ENCODE measurements around the gene CARD16. TPM values are rescaled to one million over a fixed set of nuclear protein-coding genes. Genes with fewer than 3 reads are reported as not detected.
A peak's percentile ranks its signal among the peaks of the same experiment; 100 is the strongest.
"Not testable (repeated sequence)": the region's sequence is repeated elsewhere in the genome, so short reads cannot be mapped to it uniquely, and the experiment has no call there.

Gene CARD16
- polyA plus RNA-seq, 4 donors = 21.9 to 145 (median 70.5) TPM

GRCh38 chr11:105074166-105074530, 29.0 kb upstream of the CARD16 start:
- DNase-seq (no peak), FAIRE-seq (no peak)
- H3K27me3 ChIP-seq (ENCODE audit: control insufficient read depth in 3 of 3, insufficient read depth in 3 of 3, low read length in 3 of 3) = no peaks in the 10 kb centered on the region
- H3K9me3 ChIP-seq (ENCODE audit: control insufficient read depth in 2 of 2, insufficient read depth in 1 of 2, low read depth in 1 of 2, low read length in 1 of 2) = no peaks in the 10 kb centered on the region
- H3K4me3 ChIP-seq (ENCODE audit: low read depth in 1 of 3, low read length in 3 of 3) = no peak overlapping the region
- H3K27ac ChIP-seq (ENCODE audit: low read depth in 1 of 3, low read length in 2 of 3) = no peak overlapping the region
- H3K36me3 ChIP-seq (ENCODE audit: control insufficient read depth in 3 of 3, insufficient read depth in 2 of 3, low read depth in 1 of 3, low read length in 3 of 3) = no peaks in the 10 kb centered on the region
- WGBS, 3 donors = 93 to 98% (median 94%) methylated on average over 2 of the region's 2 CpGs
- H3K4me1 ChIP-seq (ENCODE audit: control insufficient read depth in 3 of 3, insufficient read depth in 2 of 3, low read depth in 1 of 3, low read length in 2 of 3) = no peaks in the 10 kb centered on the region

- no peaks in the 10 kb centered on the region for H3K27me3 ChIP-seq (ENCODE audit: control insufficient read depth in 3 of 3, insufficient read depth in 3 of 3, low read length in 3 of 3)
- no peak overlapping the region for H3K27ac ChIP-seq (ENCODE audit: low read depth in 1 of 3, low read length in 2 of 3)
- H3K36me3 ChIP-seq (ENCODE audit: control insufficient read depth in 3 of 3, insufficient read depth in 2 of 3, low read depth in 1 of 3, low read length in 3 of 3) = no peaks in the 10 kb centered on the region
- FAIRE-seq (no peak), DNase-seq (no peak)
- H3K9me3 ChIP-seq (ENCODE audit: control insufficient read depth in 2 of 2, insufficient read depth in 1 of 2, low read depth in 1 of 2, low read length in 1 of 2) = no peaks in the 10 kb centered on the region
- WGBS, 3 donors = 67 to 96% (median 84%) methylated on average over 1 of the region's 1 CpG
- no peak overlapping the region for H3K4me3 ChIP-seq (ENCODE audit: low read depth in 1 of 3, low read length in 3 of 3)
- no peaks in the 10 kb centered on the region for H3K4me1 ChIP-seq (ENCODE audit: control insufficient read depth in 3 of 3, insufficient read depth in 2 of 3, low read depth in 1 of 3, low read length in 2 of 3)
Observed at GRCh38 chr11:105073456-105074165, 28.5 kb upstream of the CARD16 start.

GRCh38 chr11:105072080-105072479, 26.9 kb upstream of the CARD16 start:
- not testable (repeated sequence) for H3K9me3 ChIP-seq (ENCODE audit: control insufficient read depth in 2 of 2, insufficient read depth in 1 of 2, low read depth in 1 of 2, low read length in 1 of 2); FAIRE-seq; H3K4me3 ChIP-seq (ENCODE audit: low read depth in 1 of 3, low read length in 3 of 3); H3K27ac ChIP-seq (ENCODE audit: low read depth in 1 of 3, low read length in 2 of 3); H3K27me3 ChIP-seq (ENCODE audit: control insufficient read depth in 3 of 3, insufficient read depth in 3 of 3, low read length in 3 of 3); DNase-seq; H3K4me1 ChIP-seq (ENCODE audit: control insufficient read depth in 3 of 3, insufficient read depth in 2 of 3, low read depth in 1 of 3, low read length in 2 of 3); H3K36me3 ChIP-seq (ENCODE audit: control insufficient read depth in 3 of 3, insufficient read depth in 2 of 3, low read depth in 1 of 3, low read length in 3 of 3)
- 63 to 70% (median 68%) methylated on average over 1 to 2 of the region's 2 CpGs for WGBS, 3 donors

GRCh38 chr11:105071089-105071732, 26.1 kb upstream of the CARD16 start:
- Histone ChIP-seq H3K9me3 (ENCODE audit: control insufficient read depth in 2 of 2, insufficient read depth in 1 of 2, low read depth in 1 of 2, low read length in 1 of 2) (no peaks in the 10 kb centered on the region), H3K36me3 (ENCODE audit: control insufficient read depth in 3 of 3, insufficient read depth in 2 of 3, low read depth in 1 of 3, low read length in 3 of 3) (no peaks in the 10 kb centered on the region), H3K4me3 (ENCODE audit: low read depth in 1 of 3, low read length in 3 of 3) (no peak overlapping the region), H3K27me3 (ENCODE audit: control insufficient read depth in 3 of 3, insufficient read depth in 3 of 3, low read length in 3 of 3) (no peaks in the 10 kb centered on the region), H3K27ac (ENCODE audit: low read depth in 1 of 3, low read length in 2 of 3) (peak overlapping the region in 1 of 3 donors; percentile 37), H3K4me1 (ENCODE audit: control insufficient read depth in 3 of 3, insufficient read depth in 2 of 3, low read depth in 1 of 3, low read length in 2 of 3) (no peaks in the 10 kb centered on the region)
- no peak for FAIRE-seq
- peak; percentile 3 to 52 for DNase-seq
- 47 to 66% (median 51%) methylated on average over 4 of the region's 4 CpGs for WGBS, 3 donors

GRCh38 chr11:105070306-105070705, 25.2 kb upstream of the CARD16 start:
- 84 to 91% (median 88%) methylated on average over 4 of the region's 4 CpGs for WGBS, 3 donors
- no peaks in the 10 kb centered on the region for H3K36me3 ChIP-seq (ENCODE audit: control insufficient read depth in 3 of 3, insufficient read depth in 2 of 3, low read depth in 1 of 3, low read length in 3 of 3)
- DNase-seq (no peak), FAIRE-seq (no peak)
- no peak overlapping the region for H3K4me3 ChIP-seq (ENCODE audit: low read depth in 1 of 3, low read length in 3 of 3)
- H3K27ac ChIP-seq (ENCODE audit: low read depth in 1 of 3, low read length in 2 of 3) = peak overlapping the region in 1 of 3 donors; percentile 37
- no peaks in the 10 kb centered on the region for H3K4me1 ChIP-seq (ENCODE audit: control insufficient read depth in 3 of 3, insufficient read depth in 2 of 3, low read depth in 1 of 3, low read length in 2 of 3)
- no peaks in the 10 kb centered on the region for H3K27me3 ChIP-seq (ENCODE audit: control insufficient read depth in 3 of 3, insufficient read depth in 3 of 3, low read length in 3 of 3)
- no peaks in the 10 kb centered on the region for H3K9me3 ChIP-seq (ENCODE audit: control insufficient read depth in 2 of 2, insufficient read depth in 1 of 2, low read depth in 1 of 2, low read length in 1 of 2)

GRCh38 chr11:105069749-105070148, 24.6 kb upstream of the CARD16 start:
- not testable (repeated sequence) for H3K4me3 ChIP-seq (ENCODE audit: low read depth in 1 of 3, low read length in 3 of 3); H3K4me1 ChIP-seq (ENCODE audit: control insufficient read depth in 3 of 3, insufficient read depth in 2 of 3, low read depth in 1 of 3, low read length in 2 of 3); FAIRE-seq; H3K9me3 ChIP-seq (ENCODE audit: control insufficient read depth in 2 of 2, insufficient read depth in 1 of 2, low read depth in 1 of 2, low read length in 1 of 2); H3K27ac ChIP-seq (ENCODE audit: low read depth in 1 of 3, low read length in 2 of 3); H3K27me3 ChIP-seq (ENCODE audit: control insufficient read depth in 3 of 3, insufficient read depth in 3 of 3, low read length in 3 of 3); H3K36me3 ChIP-seq (ENCODE audit: control insufficient read depth in 3 of 3, insufficient read depth in 2 of 3, low read depth in 1 of 3, low read length in 3 of 3); DNase-seq
- WGBS, 3 donors = 0 to 93% (median 82%) methylated on average over 1 to 2 of the region's 2 CpGs

GRCh38 chr11:105063245-105063941, 18.3 kb upstream of the CARD16 start:
- 60 to 80% (median 67%) methylated on average over 9 of the region's 9 CpGs for WGBS, 3 donors
- H3K4me3 ChIP-seq (ENCODE audit: low read depth in 1 of 3, low read length in 3 of 3); FAIRE-seq; H3K27me3 ChIP-seq (ENCODE audit: control insufficient read depth in 3 of 3, insufficient read depth in 3 of 3, low read length in 3 of 3); H3K36me3 ChIP-seq (ENCODE audit: control insufficient read depth in 3 of 3, insufficient read depth in 2 of 3, low read depth in 1 of 3, low read length in 3 of 3); H3K4me1 ChIP-seq (ENCODE audit: control insufficient read depth in 3 of 3, insufficient read depth in 2 of 3, low read depth in 1 of 3, low read length in 2 of 3); H3K9me3 ChIP-seq (ENCODE audit: control insufficient read depth in 2 of 2, insufficient read depth in 1 of 2, low read depth in 1 of 2, low read length in 1 of 2); H3K27ac ChIP-seq (ENCODE audit: low read depth in 1 of 3, low read length in 2 of 3); DNase-seq: not testable (repeated sequence)

- H3K4me3 ChIP-seq (ENCODE audit: low read depth in 1 of 3, low read length in 3 of 3) = no peak overlapping the region
- no peak overlapping the region for H3K27ac ChIP-seq (ENCODE audit: low read depth in 1 of 3, low read length in 2 of 3)
- 62 to 68% (median 67%) methylated on average over 4 of the region's 4 CpGs for WGBS, 3 donors
- no peaks in the 10 kb centered on the region for H3K27me3 ChIP-seq (ENCODE audit: control insufficient read depth in 3 of 3, insufficient read depth in 3 of 3, low read length in 3 of 3)
- no peaks in the 10 kb centered on the region for H3K4me1 ChIP-seq (ENCODE audit: control insufficient read depth in 3 of 3, insufficient read depth in 2 of 3, low read depth in 1 of 3, low read length in 2 of 3)
- DNase-seq (no peak), FAIRE-seq (no peak)
- no peaks in the 10 kb centered on the region for H3K9me3 ChIP-seq (ENCODE audit: control insufficient read depth in 2 of 2, insufficient read depth in 1 of 2, low read depth in 1 of 2, low read length in 1 of 2)
- no peaks in the 10 kb centered on the region for H3K36me3 ChIP-seq (ENCODE audit: control insufficient read depth in 3 of 3, insufficient read depth in 2 of 3, low read depth in 1 of 3, low read length in 3 of 3)
Observed at GRCh38 chr11:105057432-105057831, 12.3 kb upstream of the CARD16 start.

Measured in small intestine (tissue), 7 donors.